ENCODE measurements around the gene SMIM12. TPM values are rescaled to one million over a fixed set of nuclear protein-coding genes. Genes with fewer than 3 reads are reported as not detected.
A peak's percentile ranks its signal among the peaks of the same experiment; 100 is the strongest.

The SMIM12 gene
- polyA plus RNA-seq, 1 experiment = 41.7 TPM

- ChIA-PET CTCF (no interaction called here), POLR2A (no interaction called here)
- no peak for DNase-seq (ENCODE audit: low read depth, low spot score)
- no peaks in the 10 kb centered on the region; the same call in 1 of the 2 replicates for H3K9me3 ChIP-seq (ENCODE audit: control insufficient read depth, insufficient read depth, low read length)
- TF ChIP-seq CTCF (IDR thresholded peaks at IDR 0.05; ENCODE audit: low read depth, low read length) = no peak
- H3K4me3 ChIP-seq (ENCODE audit: low read depth, low read length) = no peak overlapping the region
- peaks cover 2% of the 10 kb centered on the region for H3K27me3 ChIP-seq (ENCODE audit: control insufficient read depth, insufficient read depth, low read length)
- H3K27ac ChIP-seq (ENCODE audit: low read depth, low read length) = no peak overlapping the region
Measured at GRCh38 chr1:34899906-34900305, 40.4 kb upstream of the SMIM12 start.

DNA sequence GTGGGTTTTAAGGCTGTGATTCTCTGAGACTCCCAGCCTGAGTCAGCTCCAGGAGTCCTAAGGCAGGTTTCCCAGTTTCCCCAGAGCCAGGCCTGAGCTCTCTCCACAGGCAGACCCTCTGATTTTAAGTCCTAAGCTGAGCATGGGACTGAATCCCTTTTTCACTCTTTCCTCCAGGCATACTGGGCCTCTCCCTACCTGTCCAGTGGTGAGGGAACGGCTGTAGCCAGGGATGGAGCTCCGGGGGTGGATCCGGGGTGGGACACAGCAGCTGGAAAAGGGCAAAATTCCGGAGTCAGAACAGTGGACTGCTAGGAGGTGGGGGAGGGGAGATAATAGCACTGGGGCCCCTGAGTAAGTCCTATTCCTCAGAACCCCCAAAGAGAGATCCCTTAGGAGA lies 39.9 kb upstream of the SMIM12 start:
- TF ChIP-seq CTCF (IDR thresholded peaks at IDR 0.05; ENCODE audit: low read depth, low read length) = no peak
- ChIA-PET CTCF (no interaction called here), POLR2A (no interaction called here)
- no peak for DNase-seq (ENCODE audit: low read depth, low spot score)
- Histone ChIP-seq H3K27ac (ENCODE audit: low read depth, low read length) (no peak overlapping the region), H3K9me3 (ENCODE audit: control insufficient read depth, insufficient read depth, low read length) (no peaks in the 10 kb centered on the region; the same call in 1 of the 2 replicates), H3K27me3 (ENCODE audit: control insufficient read depth, insufficient read depth, low read length) (peaks cover 2% of the 10 kb centered on the region), H3K4me3 (ENCODE audit: low read depth, low read length) (no peak overlapping the region)

DNA sequence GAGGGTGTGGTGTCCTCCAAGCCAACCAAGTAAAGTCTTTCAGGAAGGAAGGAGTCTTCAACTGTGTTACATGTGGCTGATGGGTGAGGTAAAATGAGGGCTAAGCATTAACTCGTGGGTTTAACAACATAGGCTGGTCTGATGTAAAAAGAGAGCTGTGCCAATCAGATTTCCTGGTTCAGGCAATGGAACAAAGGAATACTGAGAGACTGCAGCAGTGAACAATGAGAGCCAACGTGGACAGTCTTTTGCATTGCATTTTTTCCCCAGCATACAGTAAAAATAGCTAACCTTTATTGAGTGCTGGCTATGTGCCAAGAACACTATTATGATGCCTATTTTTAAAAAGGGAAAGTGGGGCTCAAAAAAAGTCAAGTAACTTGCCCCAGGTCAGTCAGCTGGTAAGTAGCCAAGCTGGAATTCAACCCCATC lies 38.8 kb upstream of the SMIM12 start:
- Histone ChIP-seq H3K27me3 (ENCODE audit: control insufficient read depth, insufficient read depth, low read length) (peaks cover 2% of the 10 kb centered on the region), H3K9me3 (ENCODE audit: control insufficient read depth, insufficient read depth, low read length) (no peaks in the 10 kb centered on the region), H3K4me3 (ENCODE audit: low read depth, low read length) (no peak overlapping the region), H3K27ac (ENCODE audit: low read depth, low read length) (no peak overlapping the region)
- no peak for DNase-seq (ENCODE audit: low read depth, low spot score)
- ChIA-PET POLR2A (no interaction called here), CTCF (no interaction called here)
- TF ChIP-seq CTCF (IDR thresholded peaks at IDR 0.05; ENCODE audit: low read depth, low read length) = no peak

GRCh38 chr1:34896612-34897011 lies 37.1 kb upstream of the SMIM12 start:
- Histone ChIP-seq H3K27me3 (ENCODE audit: control insufficient read depth, insufficient read depth, low read length) (peaks cover 2% of the 10 kb centered on the region), H3K4me3 (ENCODE audit: low read depth, low read length) (no peak overlapping the region), H3K27ac (ENCODE audit: low read depth, low read length) (no peak overlapping the region), H3K9me3 (ENCODE audit: control insufficient read depth, insufficient read depth, low read length) (peaks cover 5% of the 10 kb centered on the region; the same call in 1 of the 2 replicates)
- ChIA-PET CTCF (no interaction called here), POLR2A (no interaction called here)
- no peak for DNase-seq (ENCODE audit: low read depth, low spot score)
- 0 out of 2 replicates have a peak, but pooled peaks have one; percentile 9 for TF ChIP-seq CTCF (IDR thresholded peaks at IDR 0.05; ENCODE audit: low read depth, low read length)

GRCh38 chr1:34889705-34890104 lies 30.2 kb upstream of the SMIM12 start:
- Histone ChIP-seq H3K27ac (ENCODE audit: low read depth, low read length) (no peak overlapping the region), H3K4me3 (ENCODE audit: low read depth, low read length) (no peak overlapping the region), H3K27me3 (ENCODE audit: control insufficient read depth, insufficient read depth, low read length) (peaks cover 17% of the 10 kb centered on the region), H3K9me3 (ENCODE audit: control insufficient read depth, insufficient read depth, low read length) (peaks cover 10% of the 10 kb centered on the region; the same call in 1 of the 2 replicates)
- TF ChIP-seq CTCF (IDR thresholded peaks at IDR 0.05; ENCODE audit: low read depth, low read length) = no peak
- DNase-seq (ENCODE audit: low read depth, low spot score) = no peak
- CTCF ChIA-PET = interaction anchor here (1.1 to 1.3 kb wide), 2 partner anchors 24 to 30 kb away, joined by 4 read pairs; no protein-coding TSS in a partner anchor
- POLR2A ChIA-PET = no interaction called here
